HG02938 (cell line): ENCODE measurements around the gene KTN1.

Experiments
- ATAC-seq: cut with Tn5 transposase; IDR thresholded peaks from one replicate; pipeline ENCODE4 v1.9.1; 2021; ENCODE audit warnings: mild to moderate bottlenecking, moderate library complexity; ENCODE audit not compliant: unreplicated experiment

KTN1 gene

DNA sequence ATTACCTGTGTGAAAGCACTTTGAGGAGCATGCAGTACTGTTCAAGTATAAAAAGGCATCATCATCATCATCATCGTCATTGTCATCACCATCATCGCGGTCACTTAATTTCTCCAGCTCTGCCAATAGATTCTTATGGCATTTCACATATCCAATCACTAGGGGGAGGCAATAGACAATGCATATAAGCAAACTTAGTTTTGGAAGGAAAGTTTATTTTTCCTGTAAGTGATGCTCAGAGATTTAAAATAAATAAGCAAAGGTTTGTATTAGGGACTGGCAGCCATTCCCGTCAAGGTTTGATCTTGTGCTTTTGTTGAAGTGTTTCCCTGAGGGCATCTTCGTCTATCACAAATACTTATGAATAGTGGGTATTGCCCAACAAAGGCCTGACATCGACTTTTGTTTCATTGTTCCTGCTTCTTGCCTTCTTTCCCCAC, 127.4 kb downstream of the KTN1 start:
- ATAC-seq, result no peak

DNA sequence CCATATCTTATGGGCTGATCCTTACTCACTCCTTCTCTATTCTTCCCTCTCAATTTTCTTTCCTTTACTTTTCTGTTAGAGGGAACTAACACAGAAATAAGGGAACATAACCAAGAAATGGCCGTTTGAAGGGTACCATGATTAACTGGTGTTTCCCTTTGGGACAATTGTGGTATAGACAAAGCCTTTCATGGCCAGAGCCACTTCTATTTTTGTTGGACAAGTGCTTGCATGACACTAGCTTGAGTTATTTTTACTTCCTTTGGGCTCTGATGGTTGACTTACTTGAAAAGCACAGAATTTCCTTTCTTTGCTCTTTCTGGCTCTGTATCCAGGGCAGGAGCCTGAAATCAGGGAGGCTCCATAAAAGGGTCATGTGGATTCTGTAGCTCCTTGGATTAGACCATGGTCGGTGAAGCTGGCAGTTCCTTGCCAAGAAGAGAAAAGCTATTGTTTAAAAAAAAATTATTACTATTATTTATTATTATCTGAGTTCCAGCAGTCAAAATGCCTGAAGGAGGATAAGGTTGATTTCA, 130.6 kb downstream of the KTN1 start:
- ATAC-seq, result no peak

GRCh38 chr14:55711175-55711811, 131.3 kb downstream of the KTN1 start:
- no peak for ATAC-seq

DNA sequence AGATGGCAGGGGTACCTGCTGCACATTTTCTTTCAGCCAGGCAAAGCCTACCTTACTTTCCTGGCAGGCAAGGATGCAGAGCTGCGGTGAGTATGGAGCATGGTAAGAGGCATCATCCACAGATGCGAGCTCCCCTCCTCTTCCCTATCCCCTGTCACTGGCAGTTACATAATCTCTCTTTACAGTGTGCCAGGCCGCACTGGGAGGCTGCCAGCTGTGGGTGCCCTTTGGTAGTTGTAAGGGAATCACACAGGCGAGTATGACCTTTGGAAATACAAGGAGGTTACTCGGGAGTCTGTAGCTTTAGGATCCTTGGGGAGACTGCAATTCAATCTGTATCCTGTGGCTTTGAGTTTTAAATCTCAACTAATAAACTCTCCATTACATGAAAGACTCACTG, 132.5 kb downstream of the KTN1 start:
- no peak for ATAC-seq

- no peak for ATAC-seq
These were observed 133.5 kb downstream of the KTN1 start for GRCh38 chr14:55713486-55713885.

- peak; percentile 54 for ATAC-seq
These were observed 135.9 kb downstream of the KTN1 start for GRCh38 chr14:55715889-55716288.

DNA sequence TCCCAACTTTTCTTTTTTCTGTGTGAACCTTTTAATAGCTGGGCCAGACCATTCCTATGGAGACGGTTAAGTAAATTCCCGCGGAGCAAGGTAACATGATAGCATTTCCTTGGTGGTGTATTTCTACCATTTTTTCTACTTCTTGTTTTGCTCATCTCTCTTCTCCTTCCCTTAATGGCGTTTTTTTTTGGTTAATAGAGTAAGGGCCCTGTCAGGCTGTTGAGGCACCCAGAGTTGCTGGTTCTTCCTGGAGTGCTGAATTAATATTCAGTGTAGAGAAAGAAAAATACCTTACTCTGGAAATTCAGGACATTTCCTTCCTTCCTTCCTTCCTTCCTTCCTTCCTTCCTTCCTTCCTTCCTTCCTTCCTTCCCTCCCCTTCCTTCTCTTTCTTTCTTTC, 137.6 kb downstream of the KTN1 start:
- ATAC-seq, result no peak

GRCh38 chr14:55718551-55718950, 138.5 kb downstream of the KTN1 start:
- ATAC-seq, result no peak

- ATAC-seq, result no peak
These were observed 140.8 kb downstream of the KTN1 start for GRCh38 chr14:55720796-55721195.

DNA sequence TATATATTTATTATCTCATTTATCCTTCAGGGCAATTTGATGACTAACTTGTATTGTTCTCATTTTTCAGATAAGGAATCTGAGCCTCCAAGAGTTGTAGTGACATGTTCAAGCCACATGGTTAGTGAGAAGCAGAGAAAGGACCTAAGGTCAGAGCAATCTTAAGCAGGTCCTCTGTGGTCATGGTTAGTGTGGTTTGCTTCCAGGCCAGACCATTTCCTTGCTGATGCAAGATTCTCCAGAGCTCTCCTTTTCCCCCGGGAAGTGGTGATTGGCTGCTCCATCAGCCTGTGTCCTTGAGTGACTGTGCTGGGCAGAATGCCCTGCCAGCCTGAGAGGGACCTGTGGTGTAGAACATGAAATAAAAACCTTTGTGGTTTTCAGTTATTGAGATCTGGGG, 141.3 kb downstream of the KTN1 start:
- no peak for ATAC-seq

GRCh38 chr14:55722054-55722453, 142.0 kb downstream of the KTN1 start:
- ATAC-seq, result no peak

DNA sequence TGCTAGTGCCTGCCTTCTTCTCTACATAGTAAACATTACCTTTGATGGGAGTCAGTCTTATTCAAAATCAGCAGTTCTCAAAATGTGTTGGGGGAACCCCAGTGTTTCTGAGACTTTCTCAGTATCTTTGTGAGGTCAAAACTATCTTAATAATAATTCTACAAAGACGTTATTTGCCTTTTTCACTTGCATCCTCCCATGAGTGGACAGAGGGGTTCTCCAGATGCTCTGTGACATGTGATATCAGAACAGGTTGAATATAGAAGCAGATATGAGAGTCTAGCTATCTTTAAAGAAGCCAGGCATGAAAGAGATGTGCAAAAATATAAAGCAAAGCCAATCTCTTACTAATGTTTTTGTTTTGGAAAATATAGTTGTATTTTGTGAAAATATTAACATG, 144.7 kb downstream of the KTN1 start:
- no peak for ATAC-seq

- ATAC-seq, result no peak
These were observed 150.7 kb downstream of the KTN1 start for GRCh38 chr14:55730592-55731310.

- no peak for ATAC-seq
These were observed 151.4 kb downstream of the KTN1 start for GRCh38 chr14:55731311-55731872.

DNA sequence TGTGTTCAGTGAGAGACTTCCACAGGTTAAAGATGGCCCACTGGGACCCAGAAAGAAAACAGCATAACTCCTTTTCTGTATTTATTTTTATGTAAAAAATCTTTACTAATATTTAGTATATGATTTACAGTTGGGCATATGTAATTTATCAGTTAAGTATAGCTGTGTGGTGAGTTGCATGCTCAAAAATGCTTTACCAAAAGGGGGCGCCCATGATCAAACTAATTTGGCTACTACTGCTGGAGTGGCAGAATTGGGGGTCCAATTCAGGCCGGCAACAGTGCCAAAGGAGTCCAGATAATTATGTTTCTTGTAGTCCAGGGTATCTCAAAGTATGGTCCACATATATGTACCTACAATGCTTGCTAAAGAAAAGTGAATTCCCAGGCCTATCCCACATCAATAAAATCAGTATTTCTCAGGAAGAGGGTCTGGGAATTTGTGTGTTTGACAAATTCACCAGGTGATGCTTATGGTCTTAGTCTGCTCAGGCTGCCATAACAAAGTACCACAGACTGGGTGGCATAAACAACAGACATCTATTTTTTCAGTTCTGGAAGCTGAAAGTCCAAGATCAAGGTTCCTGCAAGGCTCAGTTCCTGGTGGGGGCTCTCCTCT, 152.0 kb downstream of the KTN1 start:
- no peak for ATAC-seq

DNA sequence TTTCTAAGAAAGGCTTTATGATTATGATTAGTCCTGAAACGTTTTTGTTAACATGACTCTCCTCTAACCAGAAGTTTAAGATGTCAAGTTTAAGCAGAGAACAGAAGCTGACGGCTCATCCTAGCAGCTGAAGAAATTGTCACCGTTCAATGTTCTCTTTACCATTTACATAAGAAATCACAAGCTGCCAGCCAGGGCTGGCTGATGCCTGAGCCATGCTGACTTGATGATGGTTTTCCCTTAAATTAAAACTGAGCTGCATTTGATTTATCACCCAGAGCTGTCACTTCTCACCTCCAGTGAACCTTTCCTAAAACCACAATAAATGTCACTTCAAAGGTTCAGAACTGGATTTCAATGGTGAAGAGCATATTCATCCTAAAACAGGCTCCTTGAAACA, 153.6 kb downstream of the KTN1 start:
- ATAC-seq, result no peak
